GM19240 (cell line): Measurements from ENCODE around the gene C16orf74.

Source experiments
- DNase-seq: peaks from one replicate; pipeline ENCODE4 v3.0.0; 2011; ENCODE audit warnings: low spot score; ENCODE audit not compliant: insufficient read length

C16orf74 gene

DNA sequence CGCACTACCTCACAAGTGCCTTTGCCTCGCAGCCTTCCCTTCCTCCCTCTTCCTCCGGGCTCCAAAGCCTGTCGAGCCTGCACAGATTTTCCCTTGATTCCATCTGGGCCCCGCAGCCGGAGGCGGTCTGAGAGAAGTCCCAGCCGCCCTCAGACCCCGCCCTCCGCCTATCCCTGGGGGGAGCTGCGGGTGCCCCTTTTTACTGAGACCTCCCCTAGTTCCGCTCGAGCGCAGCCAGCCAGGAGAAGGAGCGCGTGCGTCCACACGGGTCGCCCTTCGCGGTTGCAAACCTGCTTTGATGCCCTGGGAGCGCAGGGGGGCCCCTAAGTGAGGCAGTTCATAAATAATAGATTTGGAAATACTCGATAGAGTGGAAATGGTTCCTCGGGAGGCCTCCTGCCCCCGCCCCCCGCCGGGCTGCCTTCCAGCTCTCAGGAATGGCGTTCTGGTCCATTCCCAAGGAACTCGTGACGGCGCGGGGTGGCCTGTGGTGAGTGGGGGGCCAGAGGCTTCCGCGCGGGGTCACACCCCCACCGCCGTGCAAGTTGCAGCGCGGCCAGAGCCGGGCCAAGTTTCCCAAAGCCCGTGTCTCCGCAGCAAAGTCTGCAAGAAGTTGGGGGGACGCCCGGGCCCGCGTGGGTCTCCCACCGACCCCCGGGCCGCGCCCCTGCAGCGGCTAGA is 610 bp downstream of the C16orf74 start:
- no peak for DNase-seq

DNA sequence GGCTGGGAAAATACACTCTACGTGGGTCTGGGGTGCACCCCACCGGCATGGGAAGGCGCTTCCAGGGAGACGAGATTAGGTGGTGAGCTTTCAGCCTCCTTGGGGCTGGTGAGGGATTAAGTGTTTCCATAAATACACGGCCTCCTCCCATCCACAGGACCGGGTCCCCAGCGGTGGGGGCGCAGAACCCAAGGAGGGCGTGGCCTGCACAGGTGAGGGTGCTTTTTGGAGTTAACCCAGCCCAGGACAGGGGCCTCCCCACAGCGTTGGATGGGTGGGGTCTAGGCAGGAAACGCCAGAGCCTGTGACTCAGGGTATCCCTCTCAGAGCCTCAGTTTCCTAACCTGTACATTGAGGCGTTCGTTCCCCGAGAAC is 1.1 kb downstream of the C16orf74 start:
- no peak for DNase-seq

- DNase-seq: peak; percentile 56
Observed at GRCh38 chr16:85746460-85747215, 4.3 kb downstream of the C16orf74 start.

DNA sequence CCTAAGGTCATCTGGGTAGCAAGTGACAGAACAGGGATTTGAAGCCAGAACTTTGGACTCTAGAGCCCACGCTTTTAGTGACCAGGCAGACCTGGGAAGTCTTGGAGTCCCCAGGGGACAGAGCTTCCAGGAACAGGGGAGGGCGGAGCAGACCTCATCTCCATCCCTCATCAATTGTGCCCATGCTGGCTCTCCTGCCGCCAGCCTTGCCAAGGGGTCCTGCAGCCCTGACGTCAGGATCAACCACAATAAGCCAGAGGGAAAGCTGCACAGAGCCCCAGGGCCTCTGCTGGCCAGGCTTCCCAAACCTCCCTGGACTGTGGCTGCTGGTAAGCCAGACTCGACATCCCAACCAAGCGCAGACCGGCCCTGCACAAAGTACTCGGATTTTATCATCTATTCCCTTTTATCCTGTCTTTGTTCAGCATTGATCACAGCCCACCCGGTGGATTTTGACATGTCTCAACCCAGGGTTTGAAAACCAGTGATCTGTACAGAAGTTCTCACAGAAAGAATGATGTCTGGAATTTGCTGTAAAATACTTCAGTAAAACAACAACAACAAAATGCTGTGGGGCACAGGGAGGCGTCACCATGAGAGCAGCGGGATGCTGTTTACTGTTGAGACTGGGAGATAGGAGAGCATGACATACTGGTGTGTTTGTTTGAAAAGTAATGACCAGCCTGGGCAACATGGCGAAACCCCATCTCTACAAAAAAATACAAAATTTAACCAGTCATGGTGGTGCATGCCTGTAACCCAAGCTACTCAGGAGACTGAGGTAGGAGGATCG is 11.8 kb downstream of the C16orf74 start:
- no peak for DNase-seq

- DNase-seq: no peak
Observed at GRCh38 chr16:85736921-85737320, 14.0 kb downstream of the C16orf74 start.

DNA sequence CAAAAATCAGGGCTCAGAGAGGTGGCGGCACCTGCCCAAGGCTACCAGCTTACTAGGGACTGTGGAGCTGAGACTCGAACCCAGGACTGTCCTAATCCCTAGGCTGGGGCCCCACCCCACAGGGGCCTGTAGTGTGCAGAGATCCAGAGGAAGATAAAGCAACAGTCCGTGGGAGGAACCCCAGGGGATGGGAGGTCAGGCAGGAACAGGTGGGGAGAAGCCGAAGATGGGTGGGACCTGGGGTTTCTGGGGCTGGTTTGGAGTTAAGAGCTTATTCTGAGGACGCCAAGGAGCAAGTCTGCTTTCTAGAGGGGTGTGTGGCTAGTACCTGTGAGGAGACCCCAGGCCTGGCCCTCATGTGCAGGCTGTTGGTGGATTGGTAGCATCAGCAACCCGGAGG is 14.9 kb downstream of the C16orf74 start:
- no peak for DNase-seq

DNA sequence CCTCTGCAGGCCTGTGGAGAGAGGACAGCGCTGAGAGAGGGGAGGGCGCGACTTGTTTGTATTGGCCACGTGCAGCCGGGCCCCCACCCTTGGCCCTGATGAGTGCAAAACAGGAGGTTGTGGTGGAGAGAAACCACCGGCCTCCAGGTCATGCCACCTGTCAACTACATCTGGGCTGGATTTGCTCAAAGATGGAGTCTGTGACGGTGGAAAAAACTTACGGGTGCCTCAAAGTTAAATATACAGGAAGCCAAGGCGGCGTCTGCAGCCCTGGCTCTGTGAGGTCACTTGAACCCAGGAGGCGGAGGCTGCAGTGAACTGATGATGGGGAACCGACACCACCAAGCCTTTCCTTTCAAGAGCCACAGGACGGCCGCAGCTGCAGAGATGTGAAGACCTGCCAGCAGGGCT is 15.7 kb downstream of the C16orf74 start:
- no peak for DNase-seq

DNA sequence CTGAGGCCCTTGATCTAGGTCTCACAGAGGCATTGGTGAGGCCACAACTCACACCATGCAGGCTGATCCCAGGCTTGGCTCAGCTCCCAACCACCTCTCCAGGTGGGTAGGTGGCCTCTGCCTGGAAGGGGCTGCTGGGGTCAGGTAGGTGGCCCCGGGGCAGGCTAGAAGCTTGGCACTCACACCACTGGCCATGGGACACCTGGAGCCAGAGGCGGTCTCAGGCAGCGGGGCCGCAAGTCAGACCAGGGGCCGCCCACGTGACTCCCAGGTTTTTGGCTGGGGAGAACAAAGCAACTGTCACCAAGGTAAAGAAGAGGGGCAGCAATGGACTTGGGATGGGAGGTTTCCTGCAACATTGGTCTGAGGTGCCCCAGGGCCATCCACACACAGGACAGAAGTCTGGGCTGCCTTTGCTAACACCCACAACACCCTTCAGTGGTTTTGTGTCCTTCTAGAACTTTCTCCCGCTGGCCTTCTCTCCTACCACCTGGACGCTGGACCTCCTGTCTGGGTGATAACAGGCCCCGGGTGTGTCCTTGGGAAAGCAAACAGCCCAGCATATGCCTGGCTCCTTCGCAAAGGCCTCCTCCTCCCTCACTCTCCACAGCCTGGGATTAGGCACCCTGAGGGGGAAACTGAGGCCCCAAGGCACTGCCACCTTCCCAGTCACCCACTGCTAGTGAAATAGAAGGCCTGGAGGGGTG is 16.4 kb downstream of the C16orf74 start:
- no peak for DNase-seq

- DNase-seq: no peak
Observed at GRCh38 chr16:85733839-85734170, 17.1 kb downstream of the C16orf74 start.

DNA sequence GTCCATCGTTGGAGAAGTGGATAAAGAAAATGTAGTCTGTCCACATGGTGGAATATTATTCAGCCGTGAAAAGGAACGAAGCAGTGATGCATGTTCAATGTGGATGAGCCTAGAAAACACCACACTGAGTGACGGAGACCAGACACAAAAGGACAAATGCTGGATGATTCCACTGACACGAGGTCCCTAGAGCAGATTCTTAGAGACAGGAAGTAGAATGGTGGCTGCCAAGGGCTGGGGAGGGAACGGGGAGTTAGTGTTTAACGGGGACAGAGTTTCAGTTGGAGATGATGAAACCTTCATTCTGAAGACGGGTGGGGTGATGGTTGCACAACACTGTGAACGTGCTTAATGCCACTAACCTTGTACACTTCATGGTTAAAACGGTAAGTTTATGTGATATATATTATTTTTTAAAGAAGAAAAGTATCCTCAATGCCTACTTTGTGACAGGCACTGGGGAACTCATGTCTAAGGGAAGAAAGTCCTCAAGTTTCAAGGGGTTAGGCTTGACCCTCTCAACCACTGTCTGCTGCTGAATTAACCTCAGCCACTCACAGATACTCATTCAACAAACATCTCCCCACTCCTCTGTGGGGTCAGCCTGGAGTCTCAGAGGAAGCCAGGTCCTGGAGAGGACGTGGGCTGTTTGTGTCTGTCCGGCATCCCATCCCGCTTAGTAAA is 17.6 kb downstream of the C16orf74 start:
- no peak for DNase-seq

DNA sequence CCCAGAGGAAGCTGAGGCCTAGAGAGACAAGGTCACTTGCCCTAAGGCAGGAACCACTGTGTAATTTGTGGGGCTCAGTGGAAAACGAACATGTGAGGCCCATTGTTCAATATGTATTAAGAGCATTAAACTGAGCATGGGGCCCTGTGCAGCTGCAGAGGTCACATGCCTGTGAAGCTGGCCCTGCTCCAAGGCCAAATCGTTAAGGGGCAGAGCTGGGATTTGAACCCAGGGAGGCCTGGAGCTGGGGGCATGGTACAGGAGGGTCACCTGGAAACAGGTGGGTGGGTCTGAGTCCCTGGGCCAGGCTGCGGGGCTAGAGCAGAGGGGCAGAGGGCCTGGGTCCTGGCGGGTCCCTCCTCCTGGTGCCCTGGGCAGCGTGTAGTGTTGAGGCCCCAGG is 19.7 kb downstream of the C16orf74 start:
- no peak for DNase-seq

DNA sequence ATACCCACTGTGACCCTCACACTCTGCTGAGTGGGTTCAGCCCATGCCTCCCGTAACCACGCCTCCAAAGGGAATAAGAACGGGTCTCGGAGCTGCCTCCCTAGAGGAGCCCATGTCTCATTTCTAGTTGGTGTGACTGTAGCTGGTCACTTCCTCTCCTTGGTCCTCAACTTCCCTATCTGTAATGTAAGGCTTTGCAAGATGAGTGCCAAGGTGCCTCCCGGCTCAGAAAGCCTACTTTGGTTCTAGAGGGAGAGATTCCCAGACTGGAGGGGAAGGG is 20.8 kb downstream of the C16orf74 start:
- DNase-seq: no peak

GRCh38 chr16:85729452-85730185 is 21.3 kb downstream of the C16orf74 start:
- DNase-seq: no peak

DNA sequence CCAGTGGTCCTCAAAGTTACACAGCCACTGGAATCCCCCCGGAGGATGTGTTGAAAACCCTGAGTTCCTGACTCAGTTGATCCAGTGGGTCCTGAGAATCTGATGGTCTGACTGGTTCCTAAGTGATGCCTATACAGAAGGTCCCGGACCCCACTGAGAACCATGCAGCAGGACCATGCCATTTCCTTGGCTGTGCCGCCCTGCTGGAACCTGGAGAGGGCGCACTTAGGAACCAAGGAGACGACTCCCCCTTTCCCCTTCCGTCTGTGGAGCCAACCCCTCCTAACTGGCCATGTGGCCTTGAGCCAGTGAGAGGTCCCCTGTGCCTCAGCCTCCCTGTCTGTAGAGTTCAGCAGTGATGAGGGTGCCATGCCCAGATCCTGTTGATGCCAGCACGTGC is 22.0 kb downstream of the C16orf74 start:
- no peak for DNase-seq

GRCh38 chr16:85724936-85725335 is 26.0 kb downstream of the C16orf74 start:
- DNase-seq: no peak

DNA sequence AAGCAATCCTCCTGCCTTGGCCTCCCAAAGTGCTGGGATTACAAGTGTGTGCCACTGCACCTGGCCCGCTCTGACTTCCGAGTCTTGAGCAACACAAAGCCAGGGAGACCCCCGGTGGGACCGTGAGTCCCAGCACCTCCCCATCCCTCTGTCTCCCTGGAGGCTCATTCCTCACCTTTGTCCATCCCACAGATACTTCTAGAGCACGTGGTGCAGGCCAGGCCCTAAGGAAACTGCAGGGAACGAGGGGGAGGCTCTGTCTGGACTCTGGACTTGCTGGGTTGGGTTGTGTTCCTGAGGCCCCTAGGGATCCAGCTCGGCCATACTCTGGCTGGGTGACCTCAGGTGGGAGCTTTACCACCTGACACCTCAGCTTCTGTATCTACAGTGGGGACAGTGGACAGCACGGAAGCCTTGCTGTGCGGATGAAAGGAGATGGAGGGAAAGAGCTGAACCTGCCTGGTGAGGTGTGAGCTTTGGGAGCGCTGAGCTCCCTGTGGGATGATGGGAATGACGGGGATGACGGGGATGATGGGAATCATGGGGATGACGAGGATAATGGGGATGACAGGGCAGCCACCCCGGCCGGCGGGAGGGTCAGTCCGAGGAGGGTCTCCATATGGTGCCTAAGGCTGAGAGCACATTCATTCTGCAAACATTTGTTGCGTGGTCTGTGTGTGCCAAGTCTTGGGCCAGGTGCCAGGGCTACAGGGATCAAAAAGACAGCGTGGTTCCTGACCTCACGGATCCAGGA is 26.6 kb downstream of the C16orf74 start:
- DNase-seq: no peak

- no peak for DNase-seq
Observed at GRCh38 chr16:85722128-85722893, 28.6 kb downstream of the C16orf74 start.

GRCh38 chr16:85720302-85720637 is 30.6 kb downstream of the C16orf74 start:
- no peak for DNase-seq

GRCh38 chr16:85719605-85720301 is 31.1 kb downstream of the C16orf74 start:
- DNase-seq: no peak
